Transverse colon (tissue), 4 donors: ENCODE results near the gene TBC1D30. TPM values are rescaled to one million over a fixed set of nuclear protein-coding genes. Genes with fewer than 3 reads are reported as not detected.

Experiments used
- DNase-seq: peaks from one replicate; pipeline ENCODE4 v3.0.0-alpha.2; 2019
- H3K27ac ChIP-seq, 4 donors: fragments of 200-600 bp; sonication (generic); 2 replicates each; pipeline ENCODE4 v1.5.1; 2016 to 2018; ENCODE audit warnings: inconsistent platforms in 4 of 4
- H3K27me3 ChIP-seq: fragments of 200-600 bp; sonication (generic); 2 replicates; pipeline ENCODE4 v1.5.1; 2017; ENCODE audit warnings: inconsistent platforms
- H3K36me3 ChIP-seq, 4 donors: fragments of 200-600 bp; sonication (generic); 2 replicates each; pipeline ENCODE4 v1.5.1; 2017 to 2019; ENCODE audit warnings: inconsistent platforms in 4 of 4
- H3K4me1 ChIP-seq, 4 donors: fragments of 200-600 bp; sonication (generic); 2 replicates each; pipeline ENCODE4 v1.5.1; 2017 to 2020; ENCODE audit warnings: inconsistent platforms in 4 of 4
- H3K4me3 ChIP-seq, 4 donors: fragments of 200-600 bp; sonication (generic); 1 replicate in 1 of 4; 2 replicates in 3 of 4; pipeline versions ENCODE4 v1.5.1 to v1.6.1; 2017 to 2019; ENCODE audit warnings: inconsistent platforms in 4 of 4
- H3K9me3 ChIP-seq, 2 donors: fragments of 200-600 bp; sonication (generic); 2 replicates each; pipeline ENCODE4 v1.5.1; 2017 to 2019; ENCODE audit warnings: inconsistent platforms in 2 of 2
- EP300 ChIP-seq: sonication (generic); formaldehyde crosslinking; IDR thresholded peaks from one replicate; pipeline ENCODE4 v1.6.1; 2017; ENCODE audit warnings: antibody characterized with exemption, low read depth
- POLR2A ChIP-seq: fragments of 450-650 bp; IDR thresholded peaks from one replicate; pipeline ENCODE4 v1.6.1; 2016; ENCODE audit warnings: antibody characterized with exemption, mild to moderate bottlenecking, moderate library complexity
- POLR2AphosphoS5 ChIP-seq, 3 donors: sonication (generic); formaldehyde crosslinking; IDR thresholded peaks; one replicate each; pipeline ENCODE4 v1.6.1; 2016; ENCODE audit warnings: antibody characterized with exemption in 3 of 3
- WGBS, 2 donors: methylation state at CpG; one replicate each; pipeline ENCODE4 v1.1.5; 2018; ENCODE audit warnings: low coverage in 1 of 2; 5-methylcytosine and 5-hydroxymethylcytosine counted together
- in situ Hi-C, 4 donors: fragments of 200-750 bp; cut with MboI; loops; one replicate each; pipeline versions ENCODE4 v1.15.0 to v1.15.1; 2017; ENCODE audit warnings: low sequenced_read_pairs in 3 of 4, low pct_ligation_motif_present in 1 of 4, low pct_unique_long_range_greater_than_20kb in 1 of 4
- intact Hi-C: fragments of 100-400 bp; cut with DNase I; formaldehyde crosslinking; loops from one replicate; pipeline ENCODE4 v1.15.1; 2023; ENCODE audit warnings: low total_unique reads
- total RNA-seq, 4 donors: library from RNA; depleted of rRNA; stranded (reverse); fragments of >200 nt; gene quantifications; one replicate each; pipeline ENCODE4 v1.1.0, GENCODE V29; 2016
- TF ChIP-seq, protein P1 (sequence below), 5 experiments: fragments of 200-600 bp in 3 of 5; fragments of 450-650 bp in 2 of 5; sonication (generic) in 3 of 5; IDR thresholded peaks; 1 replicate in 2 of 5; 2 replicates in 3 of 5; pipeline ENCODE4 v1.5.1; 2016 to 2017; ENCODE audit warnings: antibody characterized with exemption in 5 of 5, inconsistent platforms in 3 of 5, mild to moderate bottlenecking in 2 of 5, moderate library complexity in 1 of 5

Gene TBC1D30
- total RNA-seq, 4 donors from 2014 or later = 0.37 to 9.4 (median 6.5) TPM

DNA sequence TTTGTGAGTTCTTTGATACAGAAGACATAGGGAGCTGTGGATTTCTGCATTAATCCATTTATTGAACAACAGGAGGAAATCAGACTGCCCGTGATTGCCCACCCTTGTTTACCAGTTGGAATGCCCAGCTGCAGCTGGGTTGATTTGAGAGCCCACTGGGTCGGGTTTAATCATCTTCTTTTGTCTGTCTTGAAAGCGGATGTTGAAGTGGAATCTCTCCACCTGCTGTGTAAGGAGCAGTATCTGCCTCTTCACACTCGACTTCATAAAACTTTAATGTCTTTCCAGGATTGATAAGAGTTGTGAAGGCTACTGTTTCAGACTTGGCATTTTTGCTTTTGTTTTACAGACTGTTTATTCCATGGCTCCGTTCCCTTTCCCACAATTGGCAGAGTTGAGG is 39.9 kb downstream of the TBC1D30 start:
- H3K36me3 ChIP-seq = no peaks in the 10 kb centered on the region
- H3K27me3 ChIP-seq = no peaks in the 10 kb centered on the region
- no peak overlapping the region for H3K27ac ChIP-seq
- 20 to 38% methylated on average over 2 to 5 of the region's 5 CpGs for WGBS, 2 donors
- H3K9me3 ChIP-seq = no peaks in the 10 kb centered on the region
- no peaks in the 10 kb centered on the region for H3K4me1 ChIP-seq
- TF ChIP-seq EP300 (no peak), POLR2AphosphoS5 (IDR thresholded peaks at IDR 0.05) (no peak), POLR2A (no peak)
- TF ChIP-seq, protein P1, sequence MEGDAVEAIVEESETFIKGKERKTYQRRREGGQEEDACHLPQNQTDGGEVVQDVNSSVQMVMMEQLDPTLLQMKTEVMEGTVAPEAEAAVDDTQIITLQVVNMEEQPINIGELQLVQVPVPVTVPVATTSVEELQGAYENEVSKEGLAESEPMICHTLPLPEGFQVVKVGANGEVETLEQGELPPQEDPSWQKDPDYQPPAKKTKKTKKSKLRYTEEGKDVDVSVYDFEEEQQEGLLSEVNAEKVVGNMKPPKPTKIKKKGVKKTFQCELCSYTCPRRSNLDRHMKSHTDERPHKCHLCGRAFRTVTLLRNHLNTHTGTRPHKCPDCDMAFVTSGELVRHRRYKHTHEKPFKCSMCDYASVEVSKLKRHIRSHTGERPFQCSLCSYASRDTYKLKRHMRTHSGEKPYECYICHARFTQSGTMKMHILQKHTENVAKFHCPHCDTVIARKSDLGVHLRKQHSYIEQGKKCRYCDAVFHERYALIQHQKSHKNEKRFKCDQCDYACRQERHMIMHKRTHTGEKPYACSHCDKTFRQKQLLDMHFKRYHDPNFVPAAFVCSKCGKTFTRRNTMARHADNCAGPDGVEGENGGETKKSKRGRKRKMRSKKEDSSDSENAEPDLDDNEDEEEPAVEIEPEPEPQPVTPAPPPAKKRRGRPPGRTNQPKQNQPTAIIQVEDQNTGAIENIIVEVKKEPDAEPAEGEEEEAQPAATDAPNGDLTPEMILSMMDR (IDR thresholded peaks at IDR 0.05) = no peak
- no peak for DNase-seq
- intact Hi-C loops (loop anchor here (5.0 kb wide), 1 partner anchor 1463 kb away; no protein-coding TSS in a partner anchor), in situ Hi-C loops (no loop called here)
- no peak overlapping the region for H3K4me3 ChIP-seq

DNA sequence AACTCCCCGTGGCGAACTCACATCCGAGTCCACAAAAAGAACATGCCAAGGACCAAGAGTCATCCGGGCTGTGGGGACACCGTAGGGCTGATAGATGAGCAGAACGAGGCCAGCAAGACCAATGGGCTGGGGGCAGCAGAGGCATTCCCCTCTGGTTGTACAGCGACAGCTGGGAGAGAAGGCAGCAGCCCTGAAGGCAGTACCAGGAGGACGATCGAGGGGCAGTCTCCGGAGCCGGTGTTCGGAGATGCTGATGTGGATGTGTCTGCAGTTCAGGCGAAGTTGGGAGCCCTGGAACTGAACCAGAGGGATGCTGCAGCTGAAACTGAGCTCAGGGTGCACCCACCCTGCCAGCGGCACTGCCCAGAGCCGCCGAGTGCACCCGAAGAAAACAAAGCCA is 50.7 kb downstream of the TBC1D30 start:
- no peak for TF ChIP-seq POLR2AphosphoS5 (IDR thresholded peaks at IDR 0.05)
- TF ChIP-seq, protein P1 (IDR thresholded peaks at IDR 0.05) = no peak
- no peak for TF ChIP-seq POLR2A
- TF ChIP-seq EP300 = no peak
- 89% methylated on average over 17 of the region's 17 CpGs; no CpG with 5 or more reads in 1 of the 2 donors for WGBS, 2 donors
- Histone ChIP-seq H3K9me3 (no peaks in the 10 kb centered on the region), H3K4me3 (no peak overlapping the region), H3K36me3 (no peaks in the 10 kb centered on the region), H3K4me1 (no peaks in the 10 kb centered on the region), H3K27ac (no peak overlapping the region), H3K27me3 (no peaks in the 10 kb centered on the region)
- in situ Hi-C loops (loop anchor here (25.0 kb wide), 3 partner anchors 362 to 1212 kb away; no protein-coding TSS in a partner anchor), intact Hi-C loops (no loop called here)
- no peak for DNase-seq

DNA sequence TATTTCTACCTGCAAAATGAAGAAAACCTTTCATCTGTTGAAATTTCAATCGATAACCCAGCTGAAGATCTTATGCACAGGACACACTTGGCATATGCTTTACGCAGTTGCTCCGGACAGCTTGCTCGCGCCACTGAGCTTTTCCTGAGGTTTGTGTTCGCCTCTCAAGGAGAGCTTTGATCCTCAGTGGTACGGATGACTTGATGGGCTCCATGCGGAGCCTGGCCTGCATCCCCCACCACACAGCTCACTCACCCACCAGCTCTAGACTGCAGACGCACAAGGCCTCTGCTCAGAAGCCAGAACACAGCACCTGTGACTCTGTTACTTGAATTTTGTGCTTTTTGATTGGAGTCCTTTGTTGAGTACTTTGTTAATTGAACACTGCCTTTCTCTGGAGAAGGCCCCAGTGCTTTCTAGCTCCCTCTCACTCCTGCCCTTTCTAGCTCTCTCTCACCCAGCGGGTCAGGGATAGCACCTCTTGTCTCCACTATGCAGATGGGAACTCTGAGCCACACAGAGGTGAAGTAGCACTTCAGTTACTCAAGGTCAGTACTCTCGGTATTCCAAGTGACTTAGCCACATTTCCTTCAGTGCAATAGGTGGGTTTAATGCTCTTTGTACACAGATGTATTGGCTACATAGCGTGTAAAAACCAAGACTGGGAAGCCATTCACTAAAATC is 52.1 kb downstream of the TBC1D30 start:
- DNase-seq = no peak
- 87 to 92% methylated on average over 6 to 12 of the region's 12 CpGs for WGBS, 2 donors
- no peaks in the 10 kb centered on the region for H3K27me3 ChIP-seq
- no peak overlapping the region for H3K4me3 ChIP-seq
- in situ Hi-C loops (loop anchor here (25.0 kb wide), 3 partner anchors 361 to 1211 kb away; no protein-coding TSS in a partner anchor), intact Hi-C loops (no loop called here)
- H3K36me3 ChIP-seq = no peaks in the 10 kb centered on the region
- no peaks in the 10 kb centered on the region for H3K9me3 ChIP-seq
- H3K4me1 ChIP-seq = no peaks in the 10 kb centered on the region
- TF ChIP-seq POLR2AphosphoS5 (IDR thresholded peaks at IDR 0.05) (no peak), POLR2A (no peak), EP300 (no peak)
- TF ChIP-seq, protein P1 (IDR thresholded peaks at IDR 0.05) = no peak
- H3K27ac ChIP-seq = no peak overlapping the region

DNA sequence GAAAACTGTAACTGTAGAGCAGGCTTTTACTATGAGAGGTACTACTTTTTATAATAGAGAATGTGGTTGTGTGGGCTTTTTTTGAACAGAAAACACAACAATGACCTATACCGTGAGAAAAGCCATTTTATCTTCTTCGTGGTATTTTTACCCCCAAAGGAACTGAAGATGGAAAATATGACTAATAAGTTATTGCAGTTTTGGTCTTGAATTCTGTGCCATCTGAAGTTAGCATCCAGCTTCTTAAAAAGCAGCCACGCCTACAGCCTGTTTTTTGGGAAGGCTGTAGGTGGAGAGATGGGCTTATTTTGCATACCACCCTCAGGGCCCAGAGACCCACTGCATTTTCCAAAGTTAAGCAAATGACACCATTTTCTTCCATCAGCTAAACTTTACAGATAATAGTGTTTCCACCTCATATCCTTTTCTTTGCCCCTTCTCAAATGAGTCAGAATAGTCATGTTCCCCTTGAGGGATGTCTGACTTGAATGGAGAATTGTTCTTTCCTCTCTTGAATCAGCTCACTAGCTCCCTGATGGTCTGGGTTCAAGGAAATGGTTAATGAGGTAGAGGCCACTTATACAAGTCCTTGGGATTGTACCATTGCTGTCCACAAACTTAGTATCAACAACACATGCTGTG is 53.0 kb downstream of the TBC1D30 start:
- no peak overlapping the region for H3K27ac ChIP-seq
- intact Hi-C loops = no loop called here
- TF ChIP-seq, protein P1 (IDR thresholded peaks at IDR 0.05) = no peak
- TF ChIP-seq POLR2A (no peak), EP300 (no peak), POLR2AphosphoS5 (IDR thresholded peaks at IDR 0.05) (no peak)
- H3K27me3 ChIP-seq = no peaks in the 10 kb centered on the region
- H3K4me3 ChIP-seq = no peak overlapping the region
- no peak for DNase-seq
- no peaks in the 10 kb centered on the region for H3K9me3 ChIP-seq
- no peaks in the 10 kb centered on the region for H3K36me3 ChIP-seq
- in situ Hi-C loops = loop anchor here (25.0 kb wide), 3 partner anchors 360 to 1210 kb away; no protein-coding TSS in a partner anchor
- 74 to 83% methylated on average over 2 to 3 of the region's 3 CpGs for WGBS, 2 donors
- H3K4me1 ChIP-seq = no peaks in the 10 kb centered on the region
